Measurements from ENCODE around the gene GRHPR.
"Not testable (repeated sequence)": the region's sequence is repeated elsewhere in the genome, so short reads cannot be mapped to it uniquely, and the experiment has no call there.

Gene GRHPR

GRCh38 chr9:37423508-37423907 lies 1.0 kb downstream of the GRHPR start:
- DNase-seq (ENCODE audit: low read depth) = no peak

DNA sequence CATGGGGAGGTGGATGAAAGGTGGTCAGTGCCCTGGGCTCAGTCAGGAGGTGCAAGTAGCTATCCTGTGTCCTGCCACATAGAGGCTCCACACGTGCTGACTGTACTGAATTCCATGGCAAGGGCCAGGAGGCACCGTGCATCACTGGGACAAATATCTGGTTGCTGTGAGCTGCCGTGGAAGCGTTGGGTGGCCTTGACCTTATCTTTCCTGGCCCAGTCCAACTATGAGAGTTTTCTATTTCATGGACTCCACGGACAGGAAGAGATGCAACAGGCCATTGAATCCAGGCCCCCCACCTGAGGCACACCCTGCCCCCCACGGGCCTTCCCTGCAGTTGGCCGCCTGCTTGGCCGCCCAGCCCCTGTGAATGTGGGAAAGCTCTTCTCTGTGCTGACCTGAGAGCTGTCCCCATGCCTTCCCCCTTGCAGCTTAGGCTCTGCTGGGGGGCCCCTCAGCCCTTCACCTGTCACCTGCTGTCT lies 1.7 kb downstream of the GRHPR start:
- no peak for DNase-seq (ENCODE audit: low read depth)

DNA sequence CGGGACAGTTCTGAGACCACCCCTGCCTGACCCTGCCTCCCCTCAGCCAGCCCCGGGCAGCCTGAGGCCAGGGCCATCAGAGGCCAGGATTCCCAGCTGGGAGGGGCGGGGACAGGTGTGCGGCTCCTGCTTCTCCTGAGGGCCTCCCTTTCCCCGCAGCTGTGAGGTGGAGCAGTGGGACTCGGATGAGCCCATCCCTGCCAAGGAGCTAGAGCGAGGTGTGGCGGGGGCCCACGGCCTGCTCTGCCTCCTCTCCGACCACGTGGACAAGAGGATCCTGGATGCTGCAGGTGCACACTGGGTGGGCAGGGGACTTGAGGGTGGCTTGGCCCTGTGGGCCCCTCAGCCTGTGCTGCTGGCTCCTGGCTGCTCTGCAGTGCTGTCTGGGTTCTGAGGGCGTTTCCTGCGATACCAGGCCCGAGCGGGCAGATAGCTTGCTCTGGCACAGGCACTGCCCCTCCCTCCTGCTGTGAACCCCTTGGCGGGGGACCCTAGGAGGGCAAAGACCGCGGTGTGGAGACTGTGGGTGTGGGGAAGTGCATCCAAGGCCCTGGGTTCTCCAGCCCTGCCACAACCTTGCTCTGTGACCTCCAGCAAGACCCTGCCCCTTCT lies 2.3 kb downstream of the GRHPR start:
- no peak for DNase-seq (ENCODE audit: low read depth)

GRCh38 chr9:37425298-37425752 lies 2.8 kb downstream of the GRHPR start:
- no peak for DNase-seq (ENCODE audit: low read depth)

GRCh38 chr9:37426431-37426830 lies 3.9 kb downstream of the GRHPR start:
- DNase-seq (ENCODE audit: low read depth) = not testable (repeated sequence)

DNA sequence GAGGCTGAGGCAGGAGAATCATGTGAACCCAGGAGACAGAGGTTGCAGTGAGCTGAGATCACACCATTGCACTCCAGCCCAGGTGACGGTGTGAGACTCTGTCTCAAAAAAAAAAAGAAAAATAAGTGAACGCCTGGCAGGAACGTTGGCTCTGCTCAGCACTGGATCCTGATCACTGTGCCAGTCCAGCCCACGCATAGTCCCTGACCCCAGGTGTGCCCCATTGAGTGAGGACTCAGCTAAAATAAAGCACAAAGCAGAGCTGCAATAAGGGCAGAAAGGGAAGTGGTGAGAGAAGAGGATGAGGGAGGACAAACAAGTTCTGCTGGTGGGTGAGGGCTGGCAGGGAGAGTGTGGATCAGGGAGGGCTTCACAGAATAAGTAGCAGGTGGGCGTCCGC lies 4.3 kb downstream of the GRHPR start:
- no peak for DNase-seq (ENCODE audit: low read depth)

GRCh38 chr9:37428345-37428744 lies 5.8 kb downstream of the GRHPR start:
- DNase-seq (ENCODE audit: low read depth) = no peak

DNA sequence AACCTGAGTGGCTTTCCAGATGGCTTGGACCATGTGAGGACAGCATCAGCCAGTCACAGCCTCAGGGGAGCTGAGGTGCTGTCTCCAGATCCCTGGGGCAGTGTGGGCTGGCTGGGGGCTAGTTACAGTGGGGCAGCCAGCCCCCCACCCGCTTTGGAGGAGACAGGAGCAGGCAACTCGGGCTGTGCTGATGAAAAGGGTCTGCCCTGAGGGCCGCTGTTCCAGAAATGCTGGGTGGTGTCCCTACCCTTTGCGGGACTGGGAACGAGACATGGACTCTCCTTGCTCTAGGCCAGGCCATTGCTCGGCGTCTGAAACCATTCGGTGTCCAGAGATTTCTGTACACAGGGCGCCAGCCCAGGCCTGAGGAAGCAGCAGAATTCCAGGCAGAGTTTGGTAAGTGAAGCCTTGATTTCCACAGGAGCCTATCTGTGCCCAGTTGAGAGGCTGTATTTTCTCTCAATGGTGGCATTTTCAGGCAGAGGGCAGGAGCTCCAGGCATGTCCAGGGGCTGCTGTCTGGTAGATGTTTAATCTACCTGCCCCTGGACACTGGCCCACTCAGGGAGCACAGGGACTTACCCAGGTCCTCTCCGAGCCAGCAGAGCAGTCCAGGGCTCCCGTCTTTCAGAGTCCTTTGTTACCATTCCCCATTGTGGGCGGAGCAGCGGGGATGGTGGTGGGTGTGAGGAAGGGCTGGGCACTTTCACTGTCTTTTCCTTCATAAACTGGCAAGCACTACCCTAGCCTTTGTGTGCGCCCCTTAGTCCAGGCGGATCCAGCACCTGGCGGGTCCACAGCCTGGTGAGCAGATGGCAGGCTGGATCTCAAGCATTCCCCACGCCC lies 7.2 kb downstream of the GRHPR start:
- no peak for DNase-seq (ENCODE audit: low read depth)

GRCh38 chr9:37430841-37431597 lies 8.5 kb downstream of the GRHPR start:
- DNase-seq (ENCODE audit: low read depth) = no peak

GRCh38 chr9:37432020-37432419 lies 9.5 kb downstream of the GRHPR start:
- DNase-seq (ENCODE audit: low read depth) = no peak

DNA sequence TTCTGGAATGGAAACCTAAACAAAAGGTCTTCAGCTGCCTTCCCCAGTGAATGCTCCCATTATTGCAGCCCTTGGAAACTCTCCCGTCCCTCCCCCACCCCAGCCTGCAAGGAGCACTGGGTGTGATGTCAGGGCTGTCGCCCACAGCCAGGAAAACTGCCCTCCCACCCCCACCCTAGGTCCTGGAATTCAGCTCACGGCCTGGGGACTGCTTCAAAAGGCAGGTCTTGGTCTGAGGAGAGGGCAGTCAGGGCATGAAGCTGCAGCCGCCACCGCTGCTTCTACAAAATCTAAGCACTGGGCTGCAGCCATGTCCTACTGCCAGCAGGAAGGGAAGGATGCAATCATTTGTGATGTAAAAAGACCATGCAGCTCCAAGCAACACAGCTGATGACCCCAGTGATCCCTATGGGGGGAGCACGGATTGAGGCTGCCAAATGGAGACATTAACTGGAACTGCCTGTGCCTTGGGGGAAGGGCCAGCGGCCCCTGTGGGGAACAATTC lies 11.4 kb downstream of the GRHPR start:
- DNase-seq (ENCODE audit: low read depth) = no peak

- DNase-seq (ENCODE audit: low read depth) = no peak
Measured at GRCh38 chr9:37436540-37436939, 14.0 kb downstream of the GRHPR start.

DNA sequence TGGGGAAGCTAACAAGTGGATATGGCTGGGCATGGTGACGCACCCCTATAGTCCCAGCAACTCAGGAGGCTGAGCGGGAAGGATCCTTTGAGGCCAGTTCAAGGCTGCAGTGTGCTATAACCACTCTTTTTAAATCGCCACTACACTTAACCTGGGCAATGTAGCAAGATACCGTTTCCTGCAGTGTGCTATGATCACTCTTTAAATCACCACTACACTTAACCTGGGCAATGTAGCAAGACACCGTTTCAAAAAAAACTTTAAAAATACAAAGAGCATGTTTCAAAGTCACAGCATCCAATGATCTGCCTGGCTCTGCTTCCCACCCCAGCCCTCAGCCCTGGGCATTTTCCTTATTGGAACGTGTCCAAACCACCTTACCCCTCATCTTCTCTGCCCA lies 14.5 kb downstream of the GRHPR start:
- DNase-seq (ENCODE audit: low read depth) = no peak

DNA sequence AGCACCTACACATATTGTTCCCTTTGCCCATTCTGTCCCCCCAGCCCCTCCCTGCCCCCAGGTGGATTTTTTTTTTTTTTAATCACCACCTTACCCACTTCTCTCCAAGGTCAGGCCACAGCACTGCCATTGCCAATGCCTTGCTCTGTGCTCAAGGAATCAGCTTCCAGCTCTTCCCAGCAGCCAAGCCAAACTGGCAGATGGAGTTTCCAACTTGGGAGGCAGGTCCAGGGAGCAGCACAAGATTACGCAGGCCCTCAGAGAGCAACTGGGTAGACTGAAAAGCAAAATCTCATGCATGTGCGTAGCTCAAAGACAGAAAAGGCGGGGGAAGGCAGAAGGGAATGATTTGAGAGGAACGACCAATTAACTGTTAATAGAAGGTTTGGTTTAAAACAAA lies 15.1 kb downstream of the GRHPR start:
- DNase-seq (ENCODE audit: low read depth) = no peak

DNA sequence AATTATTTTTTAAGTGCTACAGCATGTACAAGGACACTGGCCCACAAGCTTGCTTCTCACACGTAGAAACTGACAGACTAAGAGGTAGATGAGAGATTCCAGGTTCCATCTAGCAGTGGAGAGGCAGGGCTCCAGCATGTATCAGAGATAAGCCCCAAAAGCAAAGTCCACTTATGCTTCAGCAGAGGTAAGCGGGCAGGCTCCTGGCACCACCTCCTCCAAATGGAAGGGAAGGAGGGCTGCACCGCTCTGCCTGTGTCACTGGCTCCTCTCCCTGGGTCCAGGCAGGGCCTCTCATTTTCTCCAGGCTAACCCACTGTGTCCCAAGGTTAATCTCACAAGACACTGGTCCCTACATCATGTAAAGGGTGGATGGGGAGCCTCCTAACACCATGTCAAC lies 15.9 kb downstream of the GRHPR start:
- no peak for DNase-seq (ENCODE audit: low read depth)

DNA sequence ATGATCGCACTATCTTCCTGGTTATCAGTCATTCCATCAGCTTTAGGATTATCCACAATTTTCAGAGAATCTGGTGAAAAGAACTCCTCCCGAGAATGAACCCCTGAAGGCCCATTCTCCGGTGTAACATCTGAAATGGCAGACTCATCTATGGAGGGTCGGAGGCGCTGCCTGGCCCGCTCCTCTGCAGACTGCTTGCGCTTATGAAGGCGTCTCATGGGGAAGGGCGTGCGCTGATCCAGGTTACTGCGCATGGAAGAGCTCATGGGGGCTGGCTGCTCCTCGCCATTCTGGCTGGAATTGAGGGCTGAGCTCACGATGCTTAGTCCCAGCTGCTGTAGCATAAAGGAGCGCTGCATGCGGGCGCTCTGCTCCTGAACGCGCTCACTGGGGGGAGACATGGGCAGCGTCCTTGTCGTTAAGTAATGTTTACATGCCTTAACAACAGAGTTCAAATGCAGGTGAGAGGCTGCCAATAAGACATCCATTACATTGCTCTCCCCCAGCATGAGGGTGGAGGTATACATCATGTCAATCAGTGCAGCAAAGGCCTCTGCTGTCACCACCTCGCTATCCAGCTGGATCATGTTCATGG lies 19.4 kb downstream of the GRHPR start:
- DNase-seq (ENCODE audit: low read depth) = no peak

DNA sequence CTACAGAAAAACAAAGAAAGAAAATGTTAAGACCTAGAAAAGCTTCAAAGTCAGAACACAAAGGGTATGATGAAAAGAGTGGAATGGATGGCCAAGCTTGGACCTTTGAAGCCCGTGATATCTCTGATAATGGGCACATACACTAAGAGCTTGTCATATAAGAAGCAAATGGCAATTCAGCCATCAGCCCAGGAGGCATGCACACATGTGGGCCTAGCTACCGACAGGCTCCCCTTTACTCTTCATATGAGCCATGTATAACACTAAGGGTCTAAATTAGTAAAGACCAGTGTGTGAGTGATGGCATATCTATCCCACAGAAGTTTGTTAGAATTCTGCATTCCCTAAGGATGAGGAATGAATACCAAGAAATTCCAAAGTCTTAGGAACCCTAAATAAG lies 20.1 kb downstream of the GRHPR start:
- DNase-seq (ENCODE audit: low read depth) = no peak

- DNase-seq (ENCODE audit: low read depth) = no peak
Measured at GRCh38 chr9:37443566-37443965, 21.1 kb downstream of the GRHPR start.

- no peak for DNase-seq (ENCODE audit: low read depth)
Measured at GRCh38 chr9:37444890-37445289, 22.4 kb downstream of the GRHPR start.

DNA sequence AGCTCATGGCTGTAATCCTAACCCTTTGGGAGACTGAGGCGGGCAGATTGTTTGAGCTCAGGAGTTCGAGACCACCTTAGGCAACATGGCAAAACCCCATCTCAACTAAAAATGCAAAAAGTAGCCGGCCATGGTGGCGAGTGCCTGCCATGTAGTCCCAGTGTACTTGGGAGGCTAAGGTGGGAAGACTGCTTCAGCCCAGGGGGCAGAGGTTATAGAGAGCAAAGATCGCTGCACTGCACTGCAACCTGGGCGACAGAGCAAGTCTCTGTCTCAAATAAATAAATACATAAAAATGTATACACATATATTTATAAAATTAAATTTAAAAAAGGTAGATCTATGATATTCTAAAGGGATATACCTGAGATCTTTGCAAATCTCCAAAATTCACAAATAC lies 23.3 kb downstream of the GRHPR start:
- no peak for DNase-seq (ENCODE audit: low read depth)

DNA sequence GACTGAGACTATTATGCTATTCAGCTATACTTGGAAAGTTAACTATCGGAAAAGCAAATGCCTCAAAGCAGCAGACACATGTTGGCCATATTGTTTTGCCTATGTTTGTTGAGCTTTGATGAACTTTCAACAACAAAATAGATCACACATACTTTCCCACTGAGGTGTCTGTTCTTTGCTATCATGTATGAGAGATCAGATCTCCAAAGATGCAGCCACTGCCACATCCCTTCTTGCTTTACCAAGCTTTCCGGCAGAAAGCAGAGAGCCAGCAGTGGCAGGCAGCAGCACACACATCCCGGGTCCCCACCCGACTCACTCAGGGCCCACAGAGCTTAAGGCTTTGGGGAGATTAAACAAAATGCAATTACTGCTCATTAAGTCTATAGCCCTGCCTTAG lies 23.9 kb downstream of the GRHPR start:
- no peak for DNase-seq (ENCODE audit: low read depth)

- DNase-seq (ENCODE audit: low read depth) = no peak
Measured at GRCh38 chr9:37447111-37447510, 24.6 kb downstream of the GRHPR start.

Data from stimulated activated CD8-positive, alpha-beta memory T cell treated with anti-CD3 and anti-CD28 coated beads, Interleukin-12 subunit alpha, Interleukin-12 subunit beta, amount 100 ng/mL, for 1 hour (primary cell).